SK-N-SH (cell line): ENCODE data around the gene DUOX2. TPM values are rescaled to one million over a fixed set of nuclear protein-coding genes. Genes with fewer than 3 reads are reported as not detected.
"Not testable (repeated sequence)": the region's sequence is repeated elsewhere in the genome, so short reads cannot be mapped to it uniquely, and the experiment has no call there.

Experiments
- CTCF ChIA-PET: fragments of 300-600, 350-600 bp; formaldehyde crosslinking; extraction: SDS; loops from one replicate; lab custom pipeline; 2021; lab: Yijun Ruan, JAX
- POLR2A ChIA-PET: fragments of 350-600 bp; sonication (Branson Sonifier 250); formaldehyde crosslinking; extraction: SDS; loops from one replicate; lab custom pipeline; 2020; ENCODE audit warnings: antibody characterized with exemption, inconsistent platforms; lab: Yijun Ruan, JAX
- DNase-seq: peaks from one replicate; pipeline ENCODE4 v3.0.0; 2012
- H2AFZ ChIP-seq: fragments of 200-600 bp; sonication (generic); 2 replicates; pipeline ENCODE4 v1.8.1; 2016; ENCODE audit warnings: antibody characterized with exemption, mild to moderate bottlenecking, low read depth
- H3F3A ChIP-seq: fragments of 200-600 bp; sonication (generic); replicated peaks from 2 replicates; pipeline ENCODE3; 2016; ENCODE audit warnings: antibody characterized with exemption, mild to moderate bottlenecking; ENCODE audit not compliant: insufficient read depth
- H3K27ac ChIP-seq, 2 experiments: fragments of 200-500 bp in 1 of 2; fragments of 200-600 bp in 1 of 2; sonication (Bioruptor generic) in 1 of 2; sonication (generic), shearing (Covaris generic) in 1 of 2; 2 replicates each; pipeline versions ENCODE4 v1.5.1 to v1.6.1; 2014 to 2016; ENCODE audit warnings: low read depth in 2 of 2, inconsistent platforms in 1 of 2, low read length in 1 of 2, mild to moderate bottlenecking in 1 of 2, mixed read lengths in 1 of 2
- H3K27me3 ChIP-seq: fragments of 200-600 bp; sonication (generic), shearing (Covaris generic); 2 replicates; pipeline ENCODE4 v1.6.1; 2016; ENCODE audit warnings: mixed run types; ENCODE audit not compliant: insufficient read depth
- H3K36me3 ChIP-seq, 2 experiments: fragments of 200-500 bp in 1 of 2; fragments of 200-600 bp in 1 of 2; sonication (Bioruptor generic) in 1 of 2; sonication (generic) in 1 of 2; replicated peaks in 1 of 2; 2 replicates each; pipeline versions ENCODE3 to v1.5.1; 2014 to 2016; ENCODE audit warnings: low read length in 1 of 2, mild to moderate bottlenecking in 1 of 2; ENCODE audit not compliant: insufficient read depth in 2 of 2, control insufficient read depth in 1 of 2
- H3K4me1 ChIP-seq, 2 experiments: fragments of 200-500 bp in 1 of 2; fragments of 200-600 bp in 1 of 2; sonication (Bioruptor generic) in 1 of 2; sonication (generic), shearing (Covaris generic) in 1 of 2; 2 replicates each; pipeline versions ENCODE4 v1.5.1 to v1.6.1; 2014 to 2016; ENCODE audit warnings: low read depth in 1 of 2, low read length in 1 of 2, mixed run types in 1 of 2; ENCODE audit not compliant: insufficient read depth in 2 of 2, control insufficient read depth in 1 of 2
- H3K4me2 ChIP-seq: fragments of 200-600 bp; sonication (generic), shearing (Covaris generic); 2 replicates; pipeline ENCODE4 v1.6.1; 2017; ENCODE audit warnings: mixed run types
- H3K4me3 ChIP-seq, 2 experiments: fragments of 200-500 bp in 1 of 2; fragments of 200-600 bp in 1 of 2; sonication (Bioruptor generic) in 1 of 2; sonication (generic), shearing (Covaris generic) in 1 of 2; 2 replicates each; pipeline versions ENCODE4 v1.5.1 to v1.8.1; 2014 to 2016; ENCODE audit warnings: low read depth in 2 of 2, inconsistent platforms in 1 of 2, low read length in 1 of 2, mild to moderate bottlenecking in 1 of 2, mixed read lengths in 1 of 2, moderate library complexity in 1 of 2
- H3K79me2 ChIP-seq: fragments of 200-600 bp; sonication (generic); 2 replicates; pipeline ENCODE4 v1.8.1; 2017; ENCODE audit warnings: mild to moderate bottlenecking; ENCODE audit not compliant: insufficient read depth
- H3K9ac ChIP-seq: fragments of 200-600 bp; sonication (generic); 2 replicates; pipeline ENCODE4 v1.6.1; 2017; ENCODE audit warnings: mixed run types
- H3K9me2 ChIP-seq: fragments of 200-600 bp; sonication (generic); 2 replicates; pipeline ENCODE4 v1.6.1; 2017; ENCODE audit warnings: mixed run types
- H3K9me3 ChIP-seq: fragments of 200-600 bp; sonication (generic); 2 replicates; pipeline ENCODE4 v1.6.1; 2017; ENCODE audit warnings: mixed run types, mild to moderate bottlenecking, moderate library complexity
- H4K20me1 ChIP-seq: fragments of 200-600 bp; sonication (generic); 2 replicates; pipeline ENCODE4 v1.6.1; 2017; ENCODE audit warnings: mild to moderate bottlenecking, mixed run types; ENCODE audit not compliant: insufficient read depth
- WGBS: methylation state at CpG from one replicate; pipeline ENCODE4 v1.1.6; 2017; ENCODE audit warnings: low lambda C conversion rate; 5-methylcytosine and 5-hydroxymethylcytosine counted together
- polyA plus RNA-seq, 3 experiments: library from polyadenylated mRNA; depleted of rRNA; stranded (reverse); fragments of >200 nt; gene quantifications; 2 replicates each; pipeline ENCODE4 v1.2.3, GENCODE V29; 2012
- small RNA-seq, 7 experiments: library from RNA; depleted of rRNA; stranded (forward); fragments of <200 nt; gene quantifications; one replicate each; pipeline ENCODE3, GENCODE V24; 2012

DUOX2 gene
- polyA plus RNA-seq, 1 of the 3 experiments (the other 2 are of a cell fraction), result not detected

DNA sequence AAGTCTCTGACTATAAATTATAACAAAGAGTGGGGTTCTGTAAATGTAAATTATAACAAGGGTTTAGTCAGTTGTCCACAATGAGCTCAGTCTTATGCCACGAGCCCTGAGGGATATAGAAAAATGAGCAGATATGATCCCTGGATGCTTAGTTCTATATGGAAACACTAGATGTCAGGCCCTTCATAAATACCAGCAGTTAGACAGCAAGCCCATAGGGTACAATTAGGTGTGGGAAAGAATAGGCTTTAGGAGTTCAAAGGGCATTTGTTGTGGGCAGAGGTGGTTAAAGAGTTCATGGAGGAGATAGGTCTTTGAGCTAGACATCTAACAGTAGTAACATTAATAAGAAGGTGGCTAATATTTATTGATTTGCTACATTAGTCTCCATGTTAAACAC, 69.7 kb downstream of the DUOX2 start:
- H3K4me2 ChIP-seq, H3K9me3 ChIP-seq, DNase-seq, H3K4me1 ChIP-seq, H3K36me3 ChIP-seq, H3K27ac ChIP-seq, H3K27me3 ChIP-seq, POLR2A ChIA-PET, H3F3A ChIP-seq, H4K20me1 ChIP-seq, H3K9ac ChIP-seq, H3K4me3 ChIP-seq, H3K79me2 ChIP-seq, H2AFZ ChIP-seq, CTCF ChIA-PET, H3K9me2 ChIP-seq: not testable (repeated sequence)
- no CpG with 5 or more reads among the region's 1 CpG for WGBS

DNA sequence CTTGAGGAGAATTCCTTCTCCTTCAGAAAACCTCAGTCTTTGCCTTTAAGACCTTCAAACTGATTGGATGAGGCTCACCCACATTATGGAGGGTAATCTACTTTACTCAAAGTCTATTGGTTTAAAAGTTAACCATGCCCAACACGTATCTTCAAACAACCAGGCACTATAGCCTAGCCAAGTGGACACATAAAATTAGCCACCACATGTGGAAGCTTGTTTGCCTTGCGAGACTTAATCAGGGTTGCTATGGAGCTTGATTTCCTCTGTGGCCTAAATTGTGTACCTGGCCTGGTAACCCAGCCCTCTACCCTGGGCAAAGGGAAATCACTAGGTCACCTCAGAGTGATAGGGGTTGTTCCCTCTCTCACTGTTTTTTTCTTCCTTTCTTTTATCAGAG, 71.1 kb downstream of the DUOX2 start:
- H3K27me3 ChIP-seq, H3F3A ChIP-seq, H3K27ac ChIP-seq, H3K9ac ChIP-seq, H3K36me3 ChIP-seq, H3K9me2 ChIP-seq, CTCF ChIA-PET, H3K4me3 ChIP-seq, H2AFZ ChIP-seq, H3K9me3 ChIP-seq, DNase-seq, POLR2A ChIA-PET, H3K79me2 ChIP-seq, H4K20me1 ChIP-seq, H3K4me2 ChIP-seq, H3K4me1 ChIP-seq: not testable (repeated sequence)
- WGBS, result no CpG with 5 or more reads among the region's 2 CpGs

Small RNA genes within 50 kb of the gene (small RNA-seq; reads per million reads assigned to genes)
- gene RF00019, result 0 reads per million in 7 experiments

Other genes starting within 250 kb of the DUOX2 start
- gene TERB2, start 157.5 kb downstream of the DUOX2 start, polyA plus RNA-seq (2012; rRNA removed), result not detected in 2 replicates
- gene SORD, start 91.0 kb downstream of the DUOX2 start, polyA plus RNA-seq (2012; rRNA removed), result 35.1 and 40.8 TPM in 2 replicates
- gene DUOXA2, start 154 bp upstream of the DUOX2 start, polyA plus RNA-seq (2012; rRNA removed), result not detected in 2 replicates
- gene DUOXA1, start 15.7 kb upstream of the DUOX2 start, polyA plus RNA-seq (2012; rRNA removed), result 0.02 TPM in 1 of 2 replicates, not detected in the other
- gene DUOX1, start 15.8 kb upstream of the DUOX2 start, polyA plus RNA-seq (2012; rRNA removed), result not detected in 2 replicates
- gene SHF, start 73.8 kb upstream of the DUOX2 start, polyA plus RNA-seq (2012; rRNA removed), result 4.4 and 5.5 TPM in 2 replicates
- not detected in 2 replicates for gene SLC28A2, start 138.1 kb upstream of the DUOX2 start, polyA plus RNA-seq (2012; rRNA removed)